ENCODE data around the gene NR2C2. TPM values are rescaled to one million over a fixed set of nuclear protein-coding genes. Genes with fewer than 3 reads are reported as not detected.

Gene NR2C2
- total RNA-seq, 2 experiments from 2014 or later = 35.9 to 62.1 TPM

DNA sequence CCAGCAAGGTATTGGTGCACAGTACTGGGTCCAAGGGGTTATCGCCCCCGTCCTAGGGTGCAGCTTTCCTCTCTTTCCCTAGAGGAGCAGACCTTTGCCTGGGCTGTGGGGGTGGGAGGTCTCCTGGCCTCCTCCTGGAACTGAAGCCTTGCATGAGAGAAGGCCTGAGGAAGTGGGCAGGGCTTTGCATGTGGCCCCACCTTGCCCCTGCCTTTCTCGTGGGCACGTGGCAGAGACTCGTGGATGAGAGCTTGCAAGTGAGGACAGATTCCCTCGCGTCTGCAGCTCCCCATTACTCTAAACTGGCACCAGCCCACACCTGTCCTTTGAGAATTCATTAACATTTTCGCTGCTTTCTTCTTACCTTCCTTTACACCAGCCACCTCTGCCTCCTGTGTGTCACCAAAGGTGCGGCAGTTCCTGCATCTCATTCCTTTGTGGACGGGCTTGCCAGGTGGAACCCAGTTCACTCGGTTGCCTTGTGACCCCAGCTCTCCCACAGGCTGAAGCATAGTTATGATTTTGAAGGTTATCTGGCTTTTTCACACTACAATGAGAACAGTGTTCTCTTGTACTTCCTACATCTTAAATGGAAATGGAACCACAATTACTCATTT, 40.9 kb upstream of the NR2C2 start:
- Histone ChIP-seq H3K79me2 (ENCODE audit: insufficient read depth, low read depth, low read length) (no peaks in the 10 kb centered on the region), H3K4me2 (ENCODE audit: low read length) (no peak overlapping the region), H2AFZ (ENCODE audit: low read length) (no peak overlapping the region), H3K4me1 (ENCODE audit: insufficient read depth, low read length, poor library complexity, severe bottlenecking) (no peaks in the 10 kb centered on the region), H3K36me3 (ENCODE audit: insufficient read depth, low read length) (no peaks in the 10 kb centered on the region), H3K9me2 (ENCODE audit: insufficient read depth, low read length) (no peaks in the 10 kb centered on the region), H4K20me1 (ENCODE audit: insufficient read depth, low read length) (no peaks in the 10 kb centered on the region), H3K4me3 (ENCODE audit: low read depth, low read length, poor library complexity, severe bottlenecking) (no peak overlapping the region), H3K27ac (ENCODE audit: low read depth, low read length, poor library complexity, severe bottlenecking) (no peak overlapping the region), H3K9me3 (ENCODE audit: low read length) (no peaks in the 10 kb centered on the region)
- ChIA-PET POLR2A (no interaction called here), CTCF (ENCODE audit: unreplicated experiment) (no interaction called here)
- DNase-seq (ENCODE audit: low spot score) = no peak
- no peak for TF ChIP-seq EZH2phosphoT487 (IDR thresholded peaks at IDR 0.05; ENCODE audit: borderline replicate concordance, low read depth, low read length)
- no peak for TF ChIP-seq CTCF (conservative IDR thresholded peaks at IDR 0.05; ENCODE audit: low read length)
- no TSS peak for BruUV-seq (replicated peaks)
- intact Hi-C loops (cut with micrococcal nuclease; ENCODE audit: unreplicated experiment) = no loop called here

DNA sequence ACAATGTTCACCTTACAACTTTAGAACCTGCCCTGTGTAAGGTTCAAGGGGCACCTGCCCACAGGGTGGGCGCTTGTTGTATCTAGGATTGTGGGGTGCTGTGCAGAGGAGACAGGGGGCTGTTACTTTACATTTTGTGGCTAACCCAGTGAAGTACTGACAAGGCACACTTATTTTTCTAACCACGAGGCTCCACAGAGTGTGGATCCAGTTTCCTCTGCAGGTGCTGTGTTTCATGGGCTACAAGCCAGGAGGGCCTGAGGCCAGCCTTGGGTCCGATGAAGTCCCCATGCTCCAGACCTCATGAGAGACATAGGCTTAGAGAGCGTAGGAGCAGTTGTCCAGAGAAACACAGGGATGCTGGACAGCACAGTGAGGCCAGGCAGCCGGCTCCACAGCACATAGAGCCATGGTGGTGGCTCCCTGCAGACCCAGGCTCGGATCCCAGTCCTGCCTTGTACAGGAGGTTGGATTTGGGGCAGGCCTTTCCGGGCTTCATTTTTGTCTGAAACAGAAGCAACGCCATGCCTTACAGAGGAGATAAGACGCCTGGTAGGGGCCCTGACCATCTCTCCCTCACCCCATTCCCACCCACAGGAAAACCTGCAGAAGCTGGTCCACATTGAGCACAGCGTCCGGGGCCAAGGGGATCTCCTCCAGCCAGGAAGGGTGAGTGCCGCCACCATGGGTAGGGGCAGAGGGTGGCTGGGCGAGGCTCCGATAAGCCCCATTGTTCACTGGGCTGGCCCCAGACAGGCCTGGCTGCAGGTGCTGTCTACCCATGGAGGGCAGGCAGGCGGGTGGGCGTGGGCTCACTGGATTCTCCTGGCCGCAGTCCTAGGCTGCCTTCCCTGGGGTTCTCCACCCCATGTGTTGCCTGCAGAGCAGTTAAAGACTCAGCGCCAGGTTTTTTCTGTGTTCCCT, 40.1 kb upstream of the NR2C2 start:
- POLR2A ChIA-PET = no interaction called here
- no TSS peak for BruUV-seq (replicated peaks)

More for the DNA sequence above, 40.1 kb upstream of the NR2C2 start:
- TF ChIP-seq CTCF (conservative IDR thresholded peaks at IDR 0.05; ENCODE audit: low read length) (no peak), EZH2phosphoT487 (IDR thresholded peaks at IDR 0.05; ENCODE audit: borderline replicate concordance, low read depth, low read length) (no peak)
- H3K9me2 ChIP-seq (ENCODE audit: insufficient read depth, low read length) = no peaks in the 10 kb centered on the region
- H4K20me1 ChIP-seq (ENCODE audit: insufficient read depth, low read length) = no peaks in the 10 kb centered on the region
- CTCF ChIA-PET (ENCODE audit: unreplicated experiment) = no interaction called here
- no peaks in the 10 kb centered on the region for H3K79me2 ChIP-seq (ENCODE audit: insufficient read depth, low read depth, low read length)
- no peak overlapping the region for H3K27ac ChIP-seq (ENCODE audit: low read depth, low read length, poor library complexity, severe bottlenecking)
- no peaks in the 10 kb centered on the region for H3K4me1 ChIP-seq (ENCODE audit: insufficient read depth, low read length, poor library complexity, severe bottlenecking)
- H3K4me2 ChIP-seq (ENCODE audit: low read length) = no peak overlapping the region
- H3K4me3 ChIP-seq (ENCODE audit: low read depth, low read length, poor library complexity, severe bottlenecking) = no peak overlapping the region
- no peak overlapping the region for H2AFZ ChIP-seq (ENCODE audit: low read length)
- intact Hi-C loops (cut with micrococcal nuclease; ENCODE audit: unreplicated experiment) = no loop called here
- H3K9me3 ChIP-seq (ENCODE audit: low read length) = no peaks in the 10 kb centered on the region
- no peaks in the 10 kb centered on the region for H3K36me3 ChIP-seq (ENCODE audit: insufficient read depth, low read length)
- DNase-seq (ENCODE audit: low spot score) = no peak

Data from OCI-LY7 (cell line).